HTERT RPE-1 (cell line): Measurements from ENCODE around the gene ISLR2.
"Not testable (repeated sequence)": the region's sequence is repeated elsewhere in the genome, so short reads cannot be mapped to it uniquely, and the experiment has no call there.

Source experiments
- in situ Hi-C: fragments of 300-500 bp; cut with MboI; formaldehyde crosslinking; loops from 4 replicates; pipeline ENCODE4 v1.14.3; 2020; ENCODE audit warnings: low sequenced_read_pairs

Gene ISLR2, protein sequence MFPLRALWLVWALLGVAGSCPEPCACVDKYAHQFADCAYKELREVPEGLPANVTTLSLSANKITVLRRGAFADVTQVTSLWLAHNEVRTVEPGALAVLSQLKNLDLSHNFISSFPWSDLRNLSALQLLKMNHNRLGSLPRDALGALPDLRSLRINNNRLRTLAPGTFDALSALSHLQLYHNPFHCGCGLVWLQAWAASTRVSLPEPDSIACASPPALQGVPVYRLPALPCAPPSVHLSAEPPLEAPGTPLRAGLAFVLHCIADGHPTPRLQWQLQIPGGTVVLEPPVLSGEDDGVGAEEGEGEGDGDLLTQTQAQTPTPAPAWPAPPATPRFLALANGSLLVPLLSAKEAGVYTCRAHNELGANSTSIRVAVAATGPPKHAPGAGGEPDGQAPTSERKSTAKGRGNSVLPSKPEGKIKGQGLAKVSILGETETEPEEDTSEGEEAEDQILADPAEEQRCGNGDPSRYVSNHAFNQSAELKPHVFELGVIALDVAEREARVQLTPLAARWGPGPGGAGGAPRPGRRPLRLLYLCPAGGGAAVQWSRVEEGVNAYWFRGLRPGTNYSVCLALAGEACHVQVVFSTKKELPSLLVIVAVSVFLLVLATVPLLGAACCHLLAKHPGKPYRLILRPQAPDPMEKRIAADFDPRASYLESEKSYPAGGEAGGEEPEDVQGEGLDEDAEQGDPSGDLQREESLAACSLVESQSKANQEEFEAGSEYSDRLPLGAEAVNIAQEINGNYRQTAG

DNA sequence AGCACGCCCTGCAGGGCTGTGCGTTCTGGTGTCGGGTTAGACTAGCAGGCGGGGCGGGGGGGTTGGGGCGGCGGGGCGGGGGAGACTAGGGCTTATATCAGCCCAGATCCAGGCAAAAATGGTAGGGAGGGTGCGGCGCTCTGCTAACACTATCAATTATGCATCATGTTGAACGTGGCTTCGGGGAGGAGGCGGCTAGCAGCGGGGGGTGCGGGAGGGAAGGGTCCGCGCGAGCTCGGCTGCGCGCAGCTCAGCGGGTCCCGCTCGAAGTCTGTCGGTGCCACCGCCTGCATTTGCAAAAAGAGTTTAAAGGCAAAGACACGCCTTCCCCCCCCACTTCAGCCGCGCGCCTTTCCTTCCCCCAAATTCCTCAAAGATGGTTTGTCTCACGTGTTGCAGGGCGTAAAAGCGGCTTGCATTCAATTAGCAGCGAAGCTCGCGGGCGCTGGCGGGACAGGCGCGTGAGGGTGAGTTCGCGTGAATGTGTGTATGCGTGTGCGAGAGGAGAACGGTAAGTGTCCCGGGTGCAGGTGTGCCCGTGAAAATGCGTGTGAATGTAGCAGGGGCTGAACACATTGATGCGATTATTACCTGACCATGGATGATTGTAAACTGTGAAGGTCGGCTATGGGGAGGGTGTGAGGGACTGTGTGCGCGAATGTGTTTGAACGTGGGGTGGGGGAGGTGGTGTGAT, at the start of gene ISLR2:
Gene ISLR2 (plus strand): TSS at position 432 of the 694 bp plus-strand sequence. CDS start 2,169 bp downstream, outside the sequence.
- in situ Hi-C loops, result no loop called here

DNA sequence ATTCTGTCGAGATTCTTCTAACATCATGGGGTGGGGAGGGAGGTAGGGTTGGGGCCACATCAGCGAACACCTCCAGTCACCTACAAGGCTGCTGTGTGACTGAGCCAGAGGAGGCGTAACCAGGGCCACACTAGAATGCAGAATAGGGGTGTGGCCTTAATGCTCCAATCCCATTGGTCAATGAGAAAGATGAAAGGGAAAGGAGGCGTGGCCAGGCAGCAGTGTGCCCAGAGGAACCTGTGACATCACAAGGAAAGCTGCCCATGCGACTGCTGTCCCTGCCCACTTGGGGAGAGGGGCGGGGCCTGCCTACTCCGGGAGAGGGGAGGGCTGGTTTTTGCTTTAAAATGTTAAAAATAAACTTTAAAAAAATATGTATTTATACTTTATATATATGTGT, 47.9 kb upstream of the ISLR2 start, which contains the start of gene GOLGA6A:
Gene GOLGA6A (minus strand): TSS at position 101 of the 400 bp plus-strand sequence. CDS start 41 bp downstream, at position 60.
- in situ Hi-C loops, result not testable (repeated sequence)

DNA sequence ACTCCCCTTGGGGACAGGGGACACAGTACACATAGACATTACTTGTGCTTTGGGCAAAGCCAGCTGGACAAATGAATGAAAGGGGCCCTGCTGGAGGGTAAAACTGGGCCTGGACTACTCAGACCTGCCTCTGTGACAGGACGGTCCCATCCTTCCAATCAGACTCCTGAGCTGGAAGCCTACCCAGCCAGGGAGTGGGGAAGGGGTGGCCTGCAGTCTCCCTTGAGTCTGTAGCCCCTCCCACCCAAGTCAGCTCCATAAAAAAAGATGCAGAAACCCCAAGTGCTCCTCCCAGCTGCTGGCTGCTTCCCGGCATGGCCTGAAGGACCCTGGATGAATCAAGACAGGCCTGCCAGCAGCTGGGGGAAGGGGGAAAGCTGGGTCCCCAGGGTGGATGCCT, 35.8 kb upstream of the ISLR2 start:
- in situ Hi-C loops, result not testable (repeated sequence)

DNA sequence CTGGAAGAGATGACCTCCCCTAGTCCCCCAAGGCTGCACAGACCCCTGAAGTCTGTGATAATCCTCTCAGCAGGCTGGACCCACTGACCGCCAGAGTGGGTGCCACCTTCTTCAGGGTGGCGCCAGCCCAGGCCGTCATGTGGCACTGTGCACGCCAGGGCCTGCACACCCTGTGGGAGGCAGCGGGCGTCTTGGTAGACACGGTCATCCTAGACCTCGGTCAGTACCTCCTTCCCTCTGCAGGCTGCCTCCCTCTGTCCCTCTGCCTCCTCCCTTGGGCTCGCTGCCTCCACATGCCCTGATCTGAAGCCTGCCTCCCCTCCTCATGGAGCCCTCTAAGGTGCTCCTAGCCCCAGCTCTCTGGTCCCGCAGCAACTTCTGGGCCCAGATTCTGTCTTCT, 34.8 kb upstream of the ISLR2 start:
- in situ Hi-C loops, result not testable (repeated sequence)

DNA sequence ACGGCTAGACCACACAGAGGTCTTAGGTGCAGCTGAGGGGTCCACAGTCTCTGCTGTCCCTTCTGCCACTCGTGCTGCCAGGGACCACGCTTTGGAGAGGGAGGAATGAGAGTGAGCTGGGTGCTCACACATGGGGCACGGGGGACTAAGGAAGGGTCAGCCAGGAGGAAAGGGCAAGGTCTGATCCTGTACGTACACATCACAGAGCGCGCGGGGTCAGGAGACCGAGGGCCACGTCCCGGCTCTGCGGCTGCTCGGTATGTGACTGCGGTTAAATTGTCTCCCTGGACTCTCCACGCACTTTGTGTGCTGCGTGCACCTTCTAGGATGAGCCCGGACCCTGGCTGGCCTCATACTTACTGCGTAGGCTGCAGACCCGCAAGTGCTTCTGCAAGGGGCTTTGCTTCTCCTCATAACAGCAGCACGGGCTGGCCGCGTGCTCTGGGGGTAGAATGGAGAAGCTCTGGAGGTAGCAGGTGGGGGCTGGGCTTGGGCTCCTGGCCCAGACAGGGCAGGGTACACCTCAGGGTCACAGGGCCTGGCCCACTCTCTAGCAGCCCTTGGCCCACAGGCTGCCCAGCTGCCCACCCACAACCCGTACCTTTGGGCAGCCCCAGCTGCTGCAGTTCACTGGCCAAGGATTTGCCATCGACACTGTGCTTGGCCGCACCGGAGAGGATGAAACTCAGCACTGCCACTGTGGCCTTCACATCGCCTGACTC, 33.5 kb upstream of the ISLR2 start:
- in situ Hi-C loops, result not testable (repeated sequence)

DNA sequence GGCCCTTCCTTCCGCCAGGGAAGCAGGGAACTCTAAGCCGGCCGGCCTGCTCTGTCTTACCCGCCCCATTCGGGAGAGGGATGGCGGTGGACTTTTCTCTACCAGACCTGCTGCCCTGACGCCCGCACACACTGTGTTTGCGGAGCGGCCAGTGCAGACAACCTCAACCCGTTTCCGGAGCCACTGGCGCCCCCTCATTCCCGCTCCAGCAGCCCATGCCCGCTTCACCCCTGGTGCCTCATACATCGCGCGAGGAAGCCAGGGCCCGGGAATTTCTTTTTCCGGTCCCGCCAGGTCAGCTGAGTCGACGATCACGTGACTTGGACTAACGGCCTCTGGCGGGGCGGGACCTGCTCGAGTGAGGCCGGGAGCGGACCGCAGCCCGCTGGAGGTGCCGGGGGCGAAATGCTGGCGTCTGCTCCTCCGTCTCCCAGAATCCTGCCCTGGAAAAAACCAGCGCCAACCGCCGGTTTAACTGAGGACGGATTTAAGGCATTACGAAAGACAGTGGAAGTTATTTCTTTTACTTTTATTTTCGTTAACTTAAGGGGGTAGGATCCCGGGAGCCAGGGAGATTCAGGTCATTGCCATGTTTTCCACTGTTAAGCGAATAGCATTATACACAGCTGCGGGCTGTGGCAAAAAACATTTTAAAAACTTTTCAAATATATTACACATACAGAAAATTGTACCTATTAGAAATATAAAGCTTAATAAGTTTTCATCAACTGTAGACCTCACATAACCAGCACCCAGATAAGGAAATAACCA, 30.2 kb upstream of the ISLR2 start:
- in situ Hi-C loops, result not testable (repeated sequence)

DNA sequence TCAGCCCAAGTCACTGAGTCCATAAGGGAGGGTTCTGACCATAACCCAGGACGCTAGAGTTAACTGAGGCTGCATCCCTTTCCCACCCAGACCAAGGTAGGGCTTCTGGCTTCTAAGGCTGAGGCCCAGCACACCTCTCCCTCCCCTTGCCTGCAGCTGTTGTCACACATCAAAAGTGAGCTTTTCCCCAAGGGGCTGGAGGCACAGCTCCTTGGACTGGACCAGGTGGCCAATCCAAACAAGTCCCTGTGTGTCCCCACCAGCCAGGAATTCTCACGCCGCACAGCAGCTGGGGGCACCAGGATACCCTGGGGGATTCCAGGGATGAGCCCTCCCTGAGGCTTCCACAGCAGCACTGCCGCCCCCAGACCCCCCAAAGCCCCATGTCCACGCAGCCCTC, 22.3 kb upstream of the ISLR2 start:
- in situ Hi-C loops, result no loop called here

DNA sequence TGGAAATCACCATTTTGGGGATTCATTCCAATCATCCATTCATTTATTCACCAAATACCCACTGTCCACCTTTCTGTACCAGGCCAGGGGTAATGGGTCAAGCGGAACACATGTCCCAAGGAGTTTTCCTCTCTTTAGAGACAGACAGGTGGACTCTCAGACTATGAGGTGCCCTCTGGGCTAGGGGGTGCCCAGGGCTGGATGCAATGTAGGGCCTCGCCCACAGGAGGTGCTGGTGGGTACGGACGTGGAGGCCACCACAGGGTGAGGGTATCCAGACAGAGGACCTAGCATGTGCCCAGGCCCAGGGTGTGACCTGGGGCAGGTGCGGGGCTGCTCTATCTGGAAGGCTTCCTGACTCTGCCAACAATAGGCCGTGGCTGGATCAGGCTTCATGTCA, 21.8 kb upstream of the ISLR2 start:
- in situ Hi-C loops, result not testable (repeated sequence)

DNA sequence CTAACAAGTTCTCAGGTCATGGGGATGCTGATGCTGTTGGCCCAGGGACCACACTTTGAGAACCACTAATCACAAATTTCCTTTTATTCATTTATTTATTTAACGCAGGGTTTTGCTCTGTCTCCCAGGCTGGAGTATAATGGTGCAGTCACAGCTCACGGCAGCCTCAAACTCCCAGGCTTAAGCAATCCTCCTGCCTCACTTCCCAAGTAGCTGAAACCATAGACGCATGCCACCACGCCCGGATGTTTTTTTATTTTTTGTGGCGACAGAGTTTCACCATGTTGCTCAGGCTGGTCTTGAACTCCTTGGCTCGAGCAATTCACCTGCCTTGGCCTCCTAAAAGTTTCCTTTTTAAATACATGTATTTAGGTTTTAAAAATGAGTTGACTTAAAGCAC, 20.7 kb upstream of the ISLR2 start:
- in situ Hi-C loops, result no loop called here

DNA sequence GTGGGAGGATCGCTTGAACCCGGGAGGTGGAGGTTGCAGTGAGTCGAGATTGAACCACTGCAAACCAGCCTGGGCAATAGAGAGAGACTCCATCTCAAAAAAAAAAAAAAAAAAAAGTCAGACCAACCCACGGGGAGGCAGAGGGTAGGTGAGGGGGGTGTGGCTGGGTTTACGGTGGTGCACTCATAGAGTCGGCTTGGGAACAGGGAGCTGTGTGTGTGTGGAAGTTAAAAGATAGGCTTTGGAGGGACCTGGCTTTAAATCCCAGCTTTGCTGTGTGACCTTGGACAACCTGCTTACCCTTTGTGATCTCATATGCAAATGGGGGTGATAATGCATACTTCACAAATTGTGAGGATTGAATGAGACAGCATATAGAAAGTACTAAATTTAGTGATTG, 10.0 kb upstream of the ISLR2 start:
- in situ Hi-C loops, result no loop called here

DNA sequence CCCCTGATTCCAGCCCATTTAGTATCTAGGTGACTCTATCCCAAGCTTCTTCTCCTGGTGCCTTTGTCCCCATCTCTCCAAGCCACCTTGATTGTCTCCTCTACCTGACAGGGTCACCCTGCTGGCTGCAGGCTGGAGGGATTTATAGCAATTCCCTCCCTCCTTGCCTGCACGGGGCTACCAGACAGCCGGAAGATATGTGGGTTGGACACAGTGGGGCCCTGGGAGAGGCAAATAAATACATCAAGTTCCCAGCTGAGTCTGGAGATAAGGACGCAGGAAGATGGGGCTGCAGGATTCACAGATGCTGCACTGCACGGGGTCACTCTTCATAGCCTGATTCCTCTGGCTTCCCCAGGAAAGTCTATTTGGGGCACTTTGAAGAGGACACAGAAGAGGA, 9.3 kb upstream of the ISLR2 start:
- in situ Hi-C loops, result no loop called here

DNA sequence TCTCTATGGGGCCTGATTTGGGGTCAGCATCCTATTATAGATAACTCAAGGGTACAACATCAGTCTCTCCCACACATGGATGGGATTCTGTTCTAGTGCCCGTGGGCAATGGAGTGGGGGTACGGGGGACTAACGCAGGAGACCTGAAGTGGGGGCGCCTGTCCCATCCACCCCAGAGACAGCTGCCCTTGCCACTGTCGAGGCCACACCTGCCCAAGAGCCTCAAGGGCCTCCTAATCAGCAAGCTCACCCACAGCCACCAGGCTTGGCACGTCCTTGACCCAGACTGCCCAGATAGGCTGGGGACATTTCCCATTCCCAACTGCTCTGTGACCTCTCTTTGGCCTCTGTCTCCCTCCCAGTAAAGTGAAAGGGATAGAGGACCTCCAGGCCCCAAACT, 8.5 kb upstream of the ISLR2 start:
- in situ Hi-C loops, result no loop called here

DNA sequence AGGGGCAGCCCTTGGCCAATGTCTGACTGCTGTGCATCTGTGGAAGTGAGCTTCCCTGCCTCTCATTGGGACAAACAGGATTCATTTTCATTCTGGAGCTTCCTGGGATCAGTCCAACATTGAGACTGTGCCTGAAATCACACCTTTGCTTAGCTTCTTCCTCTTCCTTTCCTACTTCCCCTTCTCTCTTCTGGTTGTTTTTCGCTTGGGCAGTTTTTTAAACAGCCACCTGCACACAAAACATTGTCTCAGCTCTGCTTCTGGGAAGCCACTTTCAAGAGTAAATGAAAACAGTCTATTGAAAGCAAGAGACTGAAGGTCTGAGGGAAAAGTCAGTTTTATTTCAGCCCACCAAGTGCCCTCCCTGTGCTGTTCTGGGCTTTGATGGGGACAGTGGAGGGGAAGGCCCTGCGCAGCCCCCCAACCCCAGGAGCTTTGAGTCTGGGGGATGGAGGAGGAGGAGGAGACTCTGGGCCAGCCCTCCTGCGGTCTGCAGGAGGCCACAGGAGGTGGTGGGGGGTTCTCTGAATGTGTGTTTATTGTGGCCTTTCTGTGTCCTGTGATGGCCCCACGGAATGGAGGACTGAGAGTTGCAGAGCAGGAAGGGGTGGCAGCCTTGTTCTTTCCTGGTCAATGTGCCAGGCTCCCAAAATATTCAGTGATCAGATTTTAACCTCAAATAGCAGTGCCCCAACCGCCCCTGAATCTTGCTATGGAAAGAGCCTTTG, 7.8 kb upstream of the ISLR2 start:
- in situ Hi-C loops, result no loop called here

DNA sequence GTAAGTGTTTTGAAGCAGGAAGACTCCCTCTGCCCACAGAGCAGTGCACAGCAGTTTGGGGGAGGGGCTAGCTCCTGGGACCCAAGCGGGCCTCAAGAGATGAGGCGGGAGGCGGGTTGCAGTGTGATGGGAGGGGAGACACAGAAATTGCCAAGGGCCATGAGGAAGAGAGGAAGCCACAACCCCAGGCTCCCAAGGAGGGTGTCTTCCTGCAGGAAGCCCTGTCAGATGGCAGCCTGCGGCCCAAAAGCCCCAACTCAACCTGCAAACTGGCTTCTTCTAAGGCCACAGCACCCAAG, 7.3 kb upstream of the ISLR2 start:
- in situ Hi-C loops, result no loop called here

DNA sequence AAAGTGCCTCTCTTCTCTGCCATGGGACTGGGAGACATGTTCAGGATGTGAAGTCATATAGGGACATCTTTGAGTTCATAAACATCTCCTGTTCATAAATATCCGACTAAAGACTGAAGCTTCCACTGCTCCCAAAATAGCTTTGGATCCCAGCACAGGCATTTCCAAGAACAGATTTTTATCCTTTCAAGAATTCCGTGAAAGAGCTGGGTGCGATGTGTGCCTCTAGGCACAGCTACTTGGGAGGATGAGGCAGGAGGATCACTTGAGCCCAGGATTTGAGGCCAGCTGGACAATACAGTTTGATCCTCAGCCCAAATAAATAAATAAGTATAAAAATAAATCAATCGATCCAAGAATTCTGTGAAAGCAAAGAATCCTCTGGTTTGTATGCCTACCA, 6.7 kb upstream of the ISLR2 start:
- in situ Hi-C loops, result no loop called here

DNA sequence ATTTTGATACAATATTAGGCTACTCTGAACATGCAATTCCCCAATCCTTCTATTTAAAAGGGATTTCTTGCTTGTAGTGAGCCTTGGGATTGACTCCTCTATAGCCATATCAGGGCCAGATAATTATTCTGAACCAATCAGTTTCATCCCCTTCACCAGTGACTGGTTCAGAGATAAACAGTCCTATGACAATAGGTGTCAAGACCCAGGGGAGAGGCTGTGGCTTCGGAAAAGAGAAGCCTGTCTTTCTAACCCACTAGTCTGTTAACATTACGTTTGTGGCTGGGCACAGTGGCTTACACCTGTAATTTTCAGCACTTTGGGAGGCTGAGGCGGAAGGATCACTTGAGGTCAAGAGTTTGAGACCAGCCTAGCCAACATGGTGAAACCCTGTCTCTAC, 6.2 kb upstream of the ISLR2 start:
- in situ Hi-C loops, result no loop called here

DNA sequence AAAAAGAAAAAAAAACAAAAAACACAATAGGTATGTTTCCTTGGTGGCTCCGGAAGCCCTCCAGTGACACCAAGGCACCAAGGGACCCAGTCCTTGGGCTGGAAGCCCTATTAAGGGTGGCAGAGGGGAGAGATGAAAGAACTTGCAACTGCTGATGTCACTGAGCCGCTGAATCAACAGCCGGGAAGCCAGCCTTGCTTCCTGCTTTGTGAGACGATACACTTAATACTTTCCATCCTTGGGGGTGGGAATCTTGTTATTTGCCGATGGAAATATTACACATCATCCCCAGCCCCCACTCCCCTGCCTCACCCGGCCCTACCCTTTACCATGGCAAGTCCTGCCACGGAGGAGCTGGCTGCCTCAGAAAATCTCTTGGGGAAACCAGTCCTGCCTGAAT, 5.6 kb upstream of the ISLR2 start:
- in situ Hi-C loops, result no loop called here

DNA sequence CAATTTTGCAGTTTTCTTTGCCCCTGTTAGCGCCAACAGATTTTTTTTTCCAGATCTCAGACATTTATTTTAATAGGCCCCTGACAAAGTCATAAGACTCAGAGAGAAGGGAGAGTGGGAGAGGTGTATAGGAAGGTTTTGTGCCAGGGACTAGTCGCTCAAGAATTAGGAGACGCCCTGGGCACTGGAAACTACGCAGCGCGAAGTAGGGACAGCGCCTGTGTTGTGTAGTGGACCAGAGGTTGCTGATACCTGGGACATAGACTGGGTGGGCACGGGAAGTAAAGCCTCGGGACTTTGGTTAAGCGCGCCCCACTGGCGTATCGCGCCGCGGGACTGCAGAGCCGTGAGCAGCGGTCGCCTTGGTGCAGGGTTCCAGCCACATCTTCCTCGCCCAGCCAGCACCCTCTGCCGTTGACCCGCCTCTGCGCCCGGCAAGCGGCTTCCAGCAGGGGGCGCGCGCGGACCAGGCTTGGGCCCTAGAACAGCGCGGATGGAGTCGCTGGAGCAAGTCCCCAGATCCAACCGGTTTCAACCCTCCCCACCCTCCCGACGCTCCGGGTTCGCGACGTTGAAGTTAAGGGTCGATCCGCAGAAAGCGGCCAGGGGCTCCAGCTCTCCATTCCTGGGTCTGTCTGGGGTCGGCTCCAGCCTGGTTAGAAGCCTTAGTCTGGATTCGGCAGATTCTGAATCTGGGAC, 3.0 kb upstream of the ISLR2 start:
- in situ Hi-C loops, result no loop called here
